GM18873 (cell line): ENCODE data around the gene PAX7.

ENCODE experiments used
- ATAC-seq: cut with Tn5 transposase; IDR thresholded peaks from one replicate; pipeline ENCODE4 v1.9.1; 2021; ENCODE audit warnings: mild to moderate bottlenecking, moderate library complexity, moderate number of reproducible peaks; ENCODE audit not compliant: unreplicated experiment, low FRiP score

Gene PAX7

DNA sequence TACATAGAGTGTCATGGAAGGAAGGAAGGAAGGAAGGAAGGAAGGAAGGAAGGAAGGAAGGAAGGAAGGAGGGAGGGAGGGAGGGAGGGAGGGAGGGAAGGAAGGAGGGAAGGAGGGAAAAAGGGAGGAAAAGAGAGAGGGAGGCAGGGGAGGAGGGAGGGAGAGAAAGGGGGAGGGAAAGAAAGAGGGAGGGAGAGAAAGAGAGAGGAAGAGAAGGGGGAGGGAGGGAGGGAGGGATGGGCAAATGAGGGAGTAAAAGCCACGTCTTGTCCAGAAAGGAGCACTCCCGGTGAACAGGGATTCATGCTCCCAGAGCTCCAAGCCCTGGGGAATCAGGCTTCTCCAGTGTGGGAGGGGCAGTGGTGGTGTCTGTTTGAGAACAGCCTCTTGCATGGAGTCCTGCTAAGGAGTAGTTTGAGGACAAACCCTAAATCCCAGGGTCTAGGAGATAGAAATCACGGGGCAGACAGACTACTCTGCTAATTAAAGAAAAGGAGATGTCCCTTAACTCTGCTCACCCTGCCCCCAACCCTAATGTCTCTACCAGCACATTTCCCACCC, 157.3 kb downstream of the PAX7 start:
- ATAC-seq: no peak

DNA sequence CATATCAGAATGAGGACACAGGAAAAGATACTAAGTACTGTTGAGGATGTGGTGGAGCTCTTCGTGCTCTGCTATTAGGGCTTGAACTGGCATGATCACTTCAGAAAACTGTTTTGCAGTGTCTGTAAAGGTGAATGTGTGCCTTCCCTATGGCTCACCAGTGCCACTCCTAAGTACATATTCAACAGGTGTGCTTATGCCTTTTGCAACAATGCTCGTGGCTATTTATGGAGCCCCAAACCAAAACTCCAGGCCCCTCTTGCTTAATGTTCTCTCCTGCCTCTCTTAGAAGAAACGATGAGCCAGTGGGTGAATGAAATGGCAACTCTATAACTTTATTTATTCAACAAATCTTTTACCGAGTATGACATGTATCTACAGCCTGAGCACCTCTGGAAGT, 158.6 kb downstream of the PAX7 start:
- no peak for ATAC-seq

DNA sequence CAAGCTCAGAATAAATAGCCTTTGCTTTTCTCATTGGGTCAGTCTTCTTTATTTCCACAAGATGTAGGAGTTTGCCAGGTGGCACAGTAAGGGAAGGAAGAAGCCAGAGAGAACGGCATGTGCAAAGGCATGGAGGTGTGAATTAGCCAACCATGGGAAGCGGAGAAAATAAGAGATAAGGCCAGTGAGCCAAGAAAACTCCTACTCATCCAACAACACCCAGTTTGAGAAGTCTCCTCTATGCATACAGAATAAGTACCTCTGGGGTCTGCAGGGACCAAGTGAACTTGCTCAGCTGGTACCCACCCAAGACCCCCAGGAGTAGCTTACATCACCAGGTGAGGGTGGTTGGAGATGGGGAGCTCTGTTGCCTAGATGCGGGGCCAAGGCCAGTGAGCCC, 162.1 kb downstream of the PAX7 start:
- no peak for ATAC-seq

DNA sequence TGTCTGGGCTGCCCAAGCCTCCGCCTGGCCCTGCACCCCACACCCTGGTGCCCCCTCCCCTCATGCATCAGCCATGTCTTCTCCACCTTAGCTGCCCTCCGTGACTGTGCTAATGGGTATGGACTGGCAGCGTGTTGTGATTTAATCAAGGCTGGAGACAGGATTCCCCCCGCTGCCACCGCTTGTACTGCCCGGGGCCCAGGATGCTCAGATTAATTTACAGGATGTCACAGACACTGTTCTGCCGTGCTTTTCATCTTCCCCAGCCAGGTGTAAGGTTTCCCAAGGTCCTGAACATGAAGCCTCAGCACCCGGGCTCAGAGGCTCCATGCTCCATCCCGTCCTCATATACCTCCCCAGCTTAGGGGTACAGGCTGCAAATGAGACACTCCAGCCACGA, 162.5 kb downstream of the PAX7 start:
- no peak for ATAC-seq

DNA sequence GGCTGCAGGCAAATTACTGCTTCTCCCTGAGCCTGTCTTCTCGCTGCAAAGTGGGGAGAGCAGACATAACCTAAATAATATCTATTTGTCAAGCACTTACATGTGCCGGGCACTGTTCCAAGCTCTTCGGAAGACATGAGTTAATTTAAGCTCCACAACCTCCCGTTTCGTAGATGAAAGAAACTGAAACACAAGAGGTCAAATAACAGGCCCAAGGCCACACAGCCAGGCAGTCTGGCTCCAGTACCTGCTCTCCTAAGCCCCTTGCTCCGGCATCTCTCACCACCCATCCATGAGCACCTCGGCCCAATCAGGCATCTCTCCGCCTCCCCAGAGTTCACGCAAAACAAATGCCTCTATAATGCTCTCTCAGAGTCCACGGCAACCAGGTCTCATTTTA, 163.4 kb downstream of the PAX7 start:
- ATAC-seq: no peak

DNA sequence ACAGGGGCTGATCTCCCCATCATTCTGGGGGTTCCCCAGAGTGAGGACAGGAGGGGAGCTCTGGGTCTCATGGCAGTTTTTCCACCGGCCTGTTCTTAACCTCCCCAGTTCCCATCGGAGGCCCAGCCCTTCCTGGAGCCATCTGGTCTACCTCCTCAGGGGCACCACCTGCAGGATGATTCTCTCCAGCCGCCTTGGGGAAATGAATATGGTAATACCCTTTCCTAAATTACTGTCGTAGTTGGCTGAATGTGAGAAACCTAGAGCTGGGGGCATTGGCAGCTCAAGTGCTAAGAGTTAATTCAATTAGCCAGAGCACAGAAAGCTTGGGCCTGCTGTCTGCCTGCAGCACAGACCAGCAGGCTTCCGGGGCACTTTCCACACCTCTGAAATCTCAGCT, 163.9 kb downstream of the PAX7 start:
- ATAC-seq: no peak

DNA sequence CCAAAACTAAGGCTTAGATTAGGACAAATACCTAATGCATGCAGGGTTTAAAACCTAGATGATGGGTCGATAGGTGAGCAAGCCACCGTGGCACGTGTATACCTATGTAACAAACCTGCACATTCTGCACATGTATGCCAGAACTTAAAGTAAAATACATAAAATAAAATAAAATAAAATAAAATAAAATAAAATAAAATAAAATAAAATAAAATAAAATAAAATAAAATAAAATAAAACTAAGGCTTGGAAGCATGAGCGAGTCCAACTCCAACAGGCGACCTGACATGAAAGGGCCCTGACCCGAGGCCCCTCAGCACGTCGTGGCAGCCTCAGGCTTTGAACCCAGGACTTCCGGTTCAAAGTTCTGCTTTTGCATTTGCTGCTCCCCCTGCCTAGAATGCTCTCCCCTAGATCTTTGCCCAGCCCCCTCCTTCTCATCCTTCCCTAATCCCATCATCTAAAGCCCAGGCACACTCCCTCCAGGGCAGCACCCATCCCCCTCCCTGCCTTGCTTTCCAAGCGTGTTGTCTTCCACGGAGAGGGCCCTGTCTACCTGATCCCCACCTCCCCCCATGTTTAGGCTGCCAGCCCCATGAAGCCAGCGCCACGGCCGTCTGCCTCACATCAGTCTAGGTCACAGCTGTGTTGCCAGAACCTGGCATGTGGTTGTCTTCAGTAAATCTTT, 164.5 kb downstream of the PAX7 start:
- ATAC-seq: no peak

DNA sequence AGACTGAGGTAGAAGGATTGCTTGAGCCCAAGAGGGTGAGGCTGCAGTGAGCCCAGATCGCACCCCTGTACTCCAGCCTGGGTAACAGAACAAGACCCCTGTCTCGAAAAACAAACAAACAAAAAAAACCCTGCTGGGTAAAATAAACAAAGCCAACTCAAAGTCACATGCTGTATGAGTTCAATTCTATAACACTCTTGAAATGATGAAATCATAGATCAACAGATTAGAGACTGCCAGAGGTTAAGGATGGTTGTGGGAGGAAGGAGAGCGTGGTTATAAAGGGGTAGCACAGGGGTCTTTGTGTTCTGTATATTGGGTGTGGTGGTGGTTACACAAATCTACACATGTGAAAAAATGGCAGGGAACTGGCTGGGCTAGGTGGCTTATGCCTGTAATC, 166.3 kb downstream of the PAX7 start:
- ATAC-seq: no peak
